HG03108 (cell line): ENCODE results near the gene OPRL1.

Experiments used
- ATAC-seq: cut with Tn5 transposase; IDR thresholded peaks from one replicate; pipeline ENCODE4 v1.9.1; 2021; ENCODE audit warnings: moderate library complexity; ENCODE audit not compliant: unreplicated experiment

OPRL1 gene

GRCh38 chr20:64139199-64140060 is 59.5 kb downstream of the OPRL1 start:
- ATAC-seq: no peak

- ATAC-seq: no peak
These were observed 60.4 kb downstream of the OPRL1 start for GRCh38 chr20:64140061-64140931.

- ATAC-seq: no peak
These were observed 61.1 kb downstream of the OPRL1 start for GRCh38 chr20:64140956-64141355.

- ATAC-seq: no peak
These were observed 62.7 kb downstream of the OPRL1 start for GRCh38 chr20:64142590-64142989.

GRCh38 chr20:64143018-64143801 is 63.3 kb downstream of the OPRL1 start:
- no peak for ATAC-seq

- ATAC-seq: no peak
These were observed 64.4 kb downstream of the OPRL1 start for GRCh38 chr20:64144144-64144912.

GRCh38 chr20:64145458-64146300 is 65.8 kb downstream of the OPRL1 start:
- no peak for ATAC-seq

- ATAC-seq: no peak
These were observed 66.5 kb downstream of the OPRL1 start for GRCh38 chr20:64146301-64146935.

- ATAC-seq: no peak
These were observed 67.1 kb downstream of the OPRL1 start for GRCh38 chr20:64146936-64147477.

GRCh38 chr20:64148581-64148980 is 68.7 kb downstream of the OPRL1 start:
- ATAC-seq: no peak

GRCh38 chr20:64149141-64149540 is 69.3 kb downstream of the OPRL1 start:
- ATAC-seq: no peak

- no peak for ATAC-seq
These were observed 70.1 kb downstream of the OPRL1 start for GRCh38 chr20:64149809-64150560.
